SK-N-MC (cell line): Measurements from ENCODE around the gene TBC1D20.

ENCODE experiments used
- EZH2 ChIP-seq: fragments of 200-600 bp; sonication (generic); IDR thresholded peaks from one replicate; pipeline ENCODE4 v1.6.1; 2017; ENCODE audit warnings: antibody characterized with exemption
- FOXP2 ChIP-seq: optimal IDR thresholded peaks from 2 replicates; pipeline ENCODE3; 2011; ENCODE audit warnings: mild to moderate bottlenecking, moderate library complexity; ENCODE audit not compliant: insufficient read depth; ENCODE audit errors: extremely low read length, control extremely low read depth
- POLR2AphosphoS5 ChIP-seq: IDR thresholded peaks from 2 replicates; pipeline ENCODE4 v1.6.1; 2012; ENCODE audit warnings: mild to moderate bottlenecking, low read depth, low read length, borderline replicate concordance

GRCh38 chr20:431012-431904 lies 31.1 kb downstream of the TBC1D20 start:
- TF ChIP-seq EZH2 = no peak
- peak; percentile 15; the same call in 1 of the 2 replicates for TF ChIP-seq POLR2AphosphoS5
- no peak for TF ChIP-seq FOXP2
